NCI-H1092 (cell line): ENCODE data around the gene ARHGEF17.

Experiments used
- DNase-seq: peaks from one replicate; lab custom pipeline; 2025; lab: John Stamatoyannopoulos, UW

Gene ARHGEF17

GRCh38 chr11:73331138-73331916 lies 23.3 kb downstream of the ARHGEF17 start:
- DNase-seq, result no peak

GRCh38 chr11:73333173-73333572 lies 25.1 kb downstream of the ARHGEF17 start:
- DNase-seq, result no peak

GRCh38 chr11:73333640-73334383 lies 25.7 kb downstream of the ARHGEF17 start:
- no peak for DNase-seq

- no peak for DNase-seq
These were observed 26.5 kb downstream of the ARHGEF17 start for GRCh38 chr11:73334384-73335203.

GRCh38 chr11:73335204-73335923 lies 27.3 kb downstream of the ARHGEF17 start:
- DNase-seq, result peak; percentile 65

- no peak for DNase-seq
These were observed 29.8 kb downstream of the ARHGEF17 start for GRCh38 chr11:73337846-73338245.

- no peak for DNase-seq
These were observed 30.2 kb downstream of the ARHGEF17 start for GRCh38 chr11:73338279-73338678.

GRCh38 chr11:73340164-73340563 lies 32.1 kb downstream of the ARHGEF17 start:
- no peak for DNase-seq

GRCh38 chr11:73342633-73343032 lies 34.6 kb downstream of the ARHGEF17 start:
- peak; percentile 35 for DNase-seq

- peak; percentile 17 for DNase-seq
These were observed 35.2 kb downstream of the ARHGEF17 start for GRCh38 chr11:73343076-73343873.

- DNase-seq, result peak; percentile 29
These were observed 36.1 kb downstream of the ARHGEF17 start for GRCh38 chr11:73344191-73344607.

- DNase-seq, result no peak
These were observed 37.5 kb downstream of the ARHGEF17 start for GRCh38 chr11:73345481-73346160.

GRCh38 chr11:73346186-73346935 lies 38.3 kb downstream of the ARHGEF17 start:
- DNase-seq, result no peak

GRCh38 chr11:73347067-73347466 lies 39.0 kb downstream of the ARHGEF17 start:
- DNase-seq, result peak; percentile 4

GRCh38 chr11:73348838-73349237 lies 40.8 kb downstream of the ARHGEF17 start:
- no peak for DNase-seq

- DNase-seq, result no peak
These were observed 41.6 kb downstream of the ARHGEF17 start for GRCh38 chr11:73349633-73350032.

GRCh38 chr11:73350908-73351636 lies 43.0 kb downstream of the ARHGEF17 start:
- peak; percentile 50 for DNase-seq

- DNase-seq, result no peak
These were observed 45.3 kb downstream of the ARHGEF17 start for GRCh38 chr11:73353422-73353821.

- DNase-seq, result no peak
These were observed 47.0 kb downstream of the ARHGEF17 start for GRCh38 chr11:73355109-73355508.
